Osteocyte (in vitro differentiated cells): ENCODE data around the gene SPATS2L. TPM values are rescaled to one million over a fixed set of nuclear protein-coding genes. Genes with fewer than 3 reads are reported as not detected.

Experiments
- DNase-seq: peaks from one replicate; pipeline ENCODE4 v3.0.0; 2021; ENCODE audit warnings: mixed read lengths; ENCODE audit not compliant: unreplicated experiment; ENCODE audit errors: extremely low spot score
- H3K27ac Mint-ChIP-seq: one replicate; pipeline ENCODE4 v1.8.0; 2021; ENCODE audit warnings: mild to moderate bottlenecking, mixed read lengths; ENCODE audit not compliant: unreplicated experiment
- H3K27me3 Mint-ChIP-seq: one replicate; pipeline ENCODE4 v1.8.0; 2021; ENCODE audit warnings: mixed read lengths; ENCODE audit not compliant: unreplicated experiment
- H3K36me3 Mint-ChIP-seq: one replicate; pipeline ENCODE4 v1.8.0; 2021; ENCODE audit warnings: mixed read lengths; ENCODE audit not compliant: unreplicated experiment
- H3K4me1 Mint-ChIP-seq: one replicate; pipeline ENCODE4 v1.8.0; 2021; ENCODE audit warnings: mixed read lengths; ENCODE audit not compliant: unreplicated experiment
- H3K4me3 Mint-ChIP-seq: one replicate; pipeline ENCODE4 v1.8.0; 2021; ENCODE audit warnings: mild to moderate bottlenecking, moderate library complexity, mixed read lengths; ENCODE audit not compliant: unreplicated experiment
- H3K9me3 Mint-ChIP-seq: one replicate; pipeline ENCODE4 v1.8.0; 2021; ENCODE audit warnings: mixed read lengths; ENCODE audit not compliant: unreplicated experiment
- total RNA-seq: library from RNA; stranded (reverse); gene quantifications from 2 replicates; pipeline ENCODE4 v1.2.1, GENCODE V29; 2021
- TF ChIP-seq, protein P1 (sequence below): fragments of 200-600 bp; sonication (generic); IDR thresholded peaks from 2 replicates; pipeline ENCODE4 v1.5.0; 2021; ENCODE audit warnings: antibody characterized with exemption, mild to moderate bottlenecking, moderate library complexity

SPATS2L gene
- total RNA-seq, 1 donor from 2014 or later, result 152 TPM

- peaks cover 19% of the 10 kb centered on the region for H3K4me1 Mint-ChIP-seq
- H3K4me3 Mint-ChIP-seq, result no peak overlapping the region
- H3K27ac Mint-ChIP-seq, result no peak overlapping the region
- H3K36me3 Mint-ChIP-seq, result peaks cover 2% of the 10 kb centered on the region
- TF ChIP-seq, protein P1, sequence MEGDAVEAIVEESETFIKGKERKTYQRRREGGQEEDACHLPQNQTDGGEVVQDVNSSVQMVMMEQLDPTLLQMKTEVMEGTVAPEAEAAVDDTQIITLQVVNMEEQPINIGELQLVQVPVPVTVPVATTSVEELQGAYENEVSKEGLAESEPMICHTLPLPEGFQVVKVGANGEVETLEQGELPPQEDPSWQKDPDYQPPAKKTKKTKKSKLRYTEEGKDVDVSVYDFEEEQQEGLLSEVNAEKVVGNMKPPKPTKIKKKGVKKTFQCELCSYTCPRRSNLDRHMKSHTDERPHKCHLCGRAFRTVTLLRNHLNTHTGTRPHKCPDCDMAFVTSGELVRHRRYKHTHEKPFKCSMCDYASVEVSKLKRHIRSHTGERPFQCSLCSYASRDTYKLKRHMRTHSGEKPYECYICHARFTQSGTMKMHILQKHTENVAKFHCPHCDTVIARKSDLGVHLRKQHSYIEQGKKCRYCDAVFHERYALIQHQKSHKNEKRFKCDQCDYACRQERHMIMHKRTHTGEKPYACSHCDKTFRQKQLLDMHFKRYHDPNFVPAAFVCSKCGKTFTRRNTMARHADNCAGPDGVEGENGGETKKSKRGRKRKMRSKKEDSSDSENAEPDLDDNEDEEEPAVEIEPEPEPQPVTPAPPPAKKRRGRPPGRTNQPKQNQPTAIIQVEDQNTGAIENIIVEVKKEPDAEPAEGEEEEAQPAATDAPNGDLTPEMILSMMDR, result no peak
- DNase-seq, result no peak
- H3K9me3 Mint-ChIP-seq, result no peaks in the 10 kb centered on the region
- peaks cover 10% of the 10 kb centered on the region for H3K27me3 Mint-ChIP-seq
Observed at GRCh38 chr2:200523158-200523557, 216.7 kb downstream of the SPATS2L start.

DNA sequence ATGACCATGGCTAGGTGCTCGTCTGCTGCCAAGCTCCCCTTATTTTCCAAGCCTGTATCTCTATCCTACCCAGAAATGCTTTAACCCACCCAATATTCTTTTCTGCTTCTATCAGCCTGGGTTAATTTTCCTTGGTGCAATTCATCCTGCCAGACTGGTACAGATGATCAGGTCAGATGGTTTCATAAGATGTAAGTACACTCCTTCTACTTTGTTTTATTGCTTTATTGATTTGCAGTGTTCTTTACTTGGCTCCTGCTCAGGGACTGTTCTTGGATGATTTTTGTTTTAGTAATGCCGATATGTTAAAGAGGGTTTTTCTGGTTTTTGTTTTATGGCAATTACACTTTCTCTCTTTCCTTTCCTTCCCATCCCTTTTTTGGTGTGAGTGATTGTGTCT, 217.1 kb downstream of the SPATS2L start:
- Mint-ChIP-seq H3K27ac (no peak overlapping the region), H3K4me3 (no peak overlapping the region), H3K36me3 (peaks cover 2% of the 10 kb centered on the region), H3K27me3 (peaks cover 10% of the 10 kb centered on the region), H3K9me3 (no peaks in the 10 kb centered on the region), H3K4me1 (peaks cover 19% of the 10 kb centered on the region)
- no peak for DNase-seq
- TF ChIP-seq, protein P1, result no peak

DNA sequence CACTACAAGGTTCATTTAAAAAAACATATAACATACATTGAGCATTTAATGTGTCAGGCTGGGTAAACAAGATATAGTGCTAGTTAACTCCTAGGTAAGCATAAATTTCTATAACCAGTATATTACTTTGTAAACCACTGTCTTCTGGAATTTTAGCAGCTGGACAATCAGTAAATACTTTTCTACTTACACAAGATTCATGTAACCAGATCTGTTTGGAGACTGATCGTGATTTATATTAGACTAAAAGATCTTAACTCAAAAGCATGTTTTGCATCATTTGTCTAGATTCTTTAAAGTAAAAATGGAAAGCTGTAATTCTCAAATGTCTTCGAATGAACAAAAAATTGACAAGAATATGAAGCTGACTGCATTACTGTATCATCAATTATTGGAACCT, 218.6 kb downstream of the SPATS2L start:
- H3K36me3 Mint-ChIP-seq, result peaks cover 2% of the 10 kb centered on the region
- H3K4me1 Mint-ChIP-seq, result peaks cover 19% of the 10 kb centered on the region
- H3K27me3 Mint-ChIP-seq, result peaks cover 10% of the 10 kb centered on the region
- H3K27ac Mint-ChIP-seq, result no peak overlapping the region
- TF ChIP-seq, protein P1, result no peak
- H3K9me3 Mint-ChIP-seq, result no peaks in the 10 kb centered on the region
- peak overlapping the region; percentile 91 for H3K4me3 Mint-ChIP-seq
- no peak for DNase-seq

GRCh38 chr2:200525551-200525881, 219.0 kb downstream of the SPATS2L start:
- Mint-ChIP-seq H3K36me3 (peaks cover 2% of the 10 kb centered on the region), H3K27me3 (peaks cover 10% of the 10 kb centered on the region), H3K9me3 (no peaks in the 10 kb centered on the region), H3K4me1 (peaks cover 19% of the 10 kb centered on the region), H3K27ac (peak overlapping the region; percentile 77), H3K4me3 (peak overlapping the region; percentile 91)
- TF ChIP-seq, protein P1, result no peak
- no peak for DNase-seq

DNA sequence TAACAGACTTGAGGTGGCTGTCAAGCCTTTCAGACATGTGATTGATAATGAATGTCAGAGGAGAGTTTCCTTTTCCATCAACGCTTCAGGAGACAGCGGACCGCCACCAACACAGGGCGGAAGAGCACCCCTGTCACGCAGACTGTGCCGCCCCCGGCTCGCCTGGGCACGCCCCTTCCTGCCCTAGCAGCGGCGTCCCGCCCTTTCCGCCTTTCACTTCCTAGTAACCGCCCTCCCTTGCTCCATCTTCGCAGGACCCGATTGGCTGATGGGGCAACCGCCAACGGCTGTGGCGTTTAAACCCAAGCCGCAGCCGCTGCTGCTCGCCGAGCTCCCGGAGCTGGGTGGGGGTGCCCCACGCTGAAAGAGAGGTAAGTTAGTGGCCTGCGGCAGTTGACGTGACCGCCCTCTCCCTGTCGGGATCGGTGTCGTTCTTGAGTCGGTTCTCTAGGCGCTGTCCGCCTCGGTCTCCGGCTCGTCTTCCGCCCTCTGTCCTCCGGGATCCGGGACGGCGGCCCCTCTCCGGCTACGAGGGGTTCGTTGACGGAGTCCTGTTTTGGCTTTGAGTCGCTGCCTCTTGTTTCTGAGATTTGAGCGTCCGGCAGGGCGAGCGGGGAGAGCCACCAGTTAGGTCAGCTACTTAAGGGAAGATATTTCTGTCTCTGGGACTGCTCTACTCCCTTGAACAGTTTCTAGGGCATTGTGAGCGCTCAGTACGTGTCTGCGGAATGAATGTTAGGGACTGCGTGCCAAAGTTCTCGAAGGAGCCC, 219.6 kb downstream of the SPATS2L start, which contains the start of gene SGO2:
TSS of gene SGO2 (plus strand) at position 326 of the 770 bp plus-strand sequence. CDS start 6,769 bp downstream, outside the sequence.
- DNase-seq, result peak; percentile 96
- Mint-ChIP-seq H3K27ac (peak within 1 kb of the TSS; percentile 77), H3K4me3 (peak within 1 kb of the TSS; percentile 91), H3K9me3 (no peaks in the 10 kb centered on the region), H3K36me3 (peaks cover 2% of the 10 kb centered on the region), H3K27me3 (peaks cover 10% of the 10 kb centered on the region), H3K4me1 (peaks cover 19% of the 10 kb centered on the region)
- TF ChIP-seq, protein P1, result no peak
